HG03469 (cell line): ENCODE measurements around the gene MORC1.
"Not testable (repeated sequence)": the region's sequence is repeated elsewhere in the genome, so short reads cannot be mapped to it uniquely, and the experiment has no call there.

Experiments used
- ATAC-seq: cut with Tn5 transposase; IDR thresholded peaks from one replicate; pipeline ENCODE4 v1.9.1; 2021; ENCODE audit warnings: mild to moderate bottlenecking, moderate library complexity, moderate number of reproducible peaks; ENCODE audit not compliant: unreplicated experiment

Gene MORC1, protein sequence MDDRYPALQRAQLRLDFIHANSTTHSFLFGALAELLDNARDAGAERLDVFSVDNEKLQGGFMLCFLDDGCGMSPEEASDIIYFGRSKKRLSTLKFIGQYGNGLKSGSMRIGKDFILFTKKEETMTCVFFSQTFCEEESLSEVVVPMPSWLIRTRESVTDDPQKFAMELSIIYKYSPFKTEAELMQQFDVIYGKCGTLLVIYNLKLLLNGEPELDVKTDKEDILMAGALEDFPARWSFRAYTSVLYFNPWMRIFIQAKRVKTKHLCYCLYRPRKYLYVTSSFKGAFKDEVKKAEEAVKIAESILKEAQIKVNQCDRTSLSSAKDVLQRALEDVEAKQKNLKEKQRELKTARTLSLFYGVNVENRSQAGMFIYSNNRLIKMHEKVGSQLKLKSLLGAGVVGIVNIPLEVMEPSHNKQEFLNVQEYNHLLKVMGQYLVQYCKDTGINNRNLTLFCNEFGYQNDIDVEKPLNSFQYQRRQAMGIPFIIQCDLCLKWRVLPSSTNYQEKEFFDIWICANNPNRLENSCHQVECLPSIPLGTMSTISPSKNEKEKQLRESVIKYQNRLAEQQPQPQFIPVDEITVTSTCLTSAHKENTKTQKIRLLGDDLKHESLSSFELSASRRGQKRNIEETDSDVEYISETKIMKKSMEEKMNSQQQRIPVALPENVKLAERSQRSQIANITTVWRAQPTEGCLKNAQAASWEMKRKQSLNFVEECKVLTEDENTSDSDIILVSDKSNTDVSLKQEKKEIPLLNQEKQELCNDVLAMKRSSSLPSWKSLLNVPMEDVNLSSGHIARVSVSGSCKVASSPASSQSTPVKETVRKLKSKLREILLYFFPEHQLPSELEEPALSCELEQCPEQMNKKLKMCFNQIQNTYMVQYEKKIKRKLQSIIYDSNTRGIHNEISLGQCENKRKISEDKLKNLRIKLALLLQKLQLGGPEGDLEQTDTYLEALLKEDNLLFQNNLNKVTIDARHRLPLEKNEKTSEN

DNA sequence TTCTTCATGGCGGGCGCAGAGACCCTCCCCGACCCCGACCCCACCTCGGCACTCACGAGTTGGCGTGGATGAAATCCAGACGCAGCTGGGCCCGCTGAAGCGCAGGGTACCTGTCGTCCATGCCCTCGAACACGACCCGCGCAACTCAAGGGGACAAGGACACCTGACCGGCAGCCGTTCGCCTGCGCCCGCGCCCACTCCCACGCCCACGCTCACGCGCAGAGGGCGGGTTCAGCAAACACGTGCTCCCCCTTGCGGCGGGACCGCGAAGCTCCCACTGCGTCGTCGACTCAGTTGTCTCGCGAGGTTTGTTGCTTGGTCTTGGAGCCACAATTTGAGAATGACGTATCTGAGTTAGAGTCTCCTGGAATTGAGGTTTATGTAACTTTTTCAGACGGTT is at the start of gene MORC1:
TSS of gene MORC1 (minus strand) at position 196 of the 400 bp plus-strand sequence. CDS start at position 121, 75 bp downstream.
- no peak for ATAC-seq

DNA sequence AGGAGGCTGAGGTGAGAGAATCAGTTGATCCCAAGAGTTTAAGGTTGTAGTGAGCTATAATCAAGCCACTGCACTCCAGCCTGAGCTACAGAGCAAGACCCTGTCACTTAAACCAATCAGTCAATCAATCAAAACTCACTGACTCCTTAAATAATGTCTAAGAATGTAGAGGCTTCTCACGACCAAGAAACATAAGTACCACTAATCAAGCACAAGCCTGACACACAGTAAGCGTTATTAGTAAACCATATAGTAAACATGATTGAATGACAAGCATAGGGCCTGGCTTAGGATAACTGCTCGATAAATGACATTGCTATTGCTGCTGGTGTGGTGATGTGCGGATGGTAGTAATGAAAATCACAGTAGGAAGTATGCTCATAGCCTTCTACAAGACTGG is 48.0 kb upstream of the MORC1 start:
- ATAC-seq = no peak

DNA sequence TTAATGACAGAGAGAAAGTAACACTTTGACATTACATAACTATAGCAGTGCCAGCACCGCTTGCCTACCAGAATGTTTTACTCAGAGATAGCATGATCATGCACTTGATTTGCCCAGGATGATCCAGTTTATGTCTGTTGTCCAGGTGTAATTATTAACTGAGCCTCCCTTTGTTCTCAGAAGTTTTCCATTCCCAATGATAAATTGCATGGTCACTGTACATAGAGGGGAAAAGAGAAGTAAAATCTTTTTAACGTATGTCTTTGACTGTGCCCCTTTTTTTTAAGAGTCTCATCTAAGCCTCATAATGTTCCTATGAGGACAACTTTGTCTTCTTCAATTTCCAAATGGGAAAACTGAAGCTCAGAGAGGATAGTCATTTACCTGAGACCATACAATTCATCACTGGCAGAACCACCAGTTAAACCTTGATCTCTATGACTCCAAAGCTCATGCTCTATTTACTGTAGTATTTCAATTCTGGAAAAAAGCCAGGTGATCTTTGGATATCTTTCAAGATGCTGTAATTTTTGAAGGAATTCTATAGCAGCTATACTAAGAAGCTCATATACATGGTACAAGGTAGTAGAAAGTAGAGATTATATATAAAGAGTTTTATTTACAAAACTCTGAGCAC is 43.7 kb upstream of the MORC1 start:
- no peak for ATAC-seq

DNA sequence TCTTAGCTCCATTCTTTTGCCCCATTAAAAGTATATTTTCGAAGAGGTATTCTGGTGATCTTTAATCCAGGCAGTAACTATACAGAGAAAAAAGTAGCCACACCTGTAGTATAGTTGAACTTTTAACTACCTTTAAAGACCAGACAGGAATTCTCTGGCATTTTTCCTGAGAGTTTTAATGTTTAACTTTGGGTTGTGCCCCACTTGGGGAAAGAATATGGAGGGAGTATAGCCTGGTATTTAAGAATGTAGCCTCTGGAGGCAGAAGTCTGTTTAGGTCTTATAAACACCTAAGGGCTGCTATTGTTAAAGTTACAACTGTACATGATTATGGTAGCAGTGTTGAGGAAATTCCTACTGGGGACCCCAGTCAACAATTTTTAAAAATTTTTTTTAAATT is 37.9 kb upstream of the MORC1 start:
- ATAC-seq = no peak

DNA sequence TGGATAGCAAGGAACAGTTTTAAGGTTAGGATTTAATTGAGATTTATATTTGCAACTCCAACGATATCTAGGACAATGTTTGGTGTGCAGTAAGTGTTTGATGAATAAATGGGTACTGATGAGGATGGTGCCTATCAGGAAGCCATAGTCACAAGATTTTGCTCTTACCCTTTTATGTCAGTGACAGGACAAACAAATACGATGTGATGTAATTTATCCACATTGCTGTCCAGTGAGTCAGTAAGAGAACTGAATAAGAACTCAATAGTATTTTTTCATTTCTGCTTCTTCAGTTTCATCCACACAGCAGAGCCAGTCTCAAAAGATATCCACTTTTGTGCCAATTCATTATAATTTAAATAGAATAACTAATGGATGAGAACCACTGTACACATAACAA is 37.0 kb upstream of the MORC1 start:
- ATAC-seq = no peak

DNA sequence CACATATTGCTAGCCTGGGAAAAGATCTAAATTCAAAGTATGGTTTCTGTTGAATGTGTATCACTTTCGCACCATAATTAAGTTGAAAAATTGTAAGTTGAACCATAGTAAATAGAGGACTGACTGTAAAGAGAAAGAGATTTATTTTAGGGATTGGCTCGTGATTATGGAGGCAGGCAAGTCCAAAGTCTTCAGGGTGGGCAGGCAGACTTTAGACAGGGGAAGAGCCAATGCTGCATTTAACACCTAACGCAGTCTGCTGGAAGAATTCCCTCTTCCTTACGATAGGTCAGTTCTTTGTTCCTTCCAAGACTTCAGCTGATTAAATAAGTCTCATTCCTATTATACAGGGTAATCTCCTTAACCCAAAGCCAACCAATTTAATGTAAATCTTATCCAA is 34.4 kb upstream of the MORC1 start:
- no peak for ATAC-seq

DNA sequence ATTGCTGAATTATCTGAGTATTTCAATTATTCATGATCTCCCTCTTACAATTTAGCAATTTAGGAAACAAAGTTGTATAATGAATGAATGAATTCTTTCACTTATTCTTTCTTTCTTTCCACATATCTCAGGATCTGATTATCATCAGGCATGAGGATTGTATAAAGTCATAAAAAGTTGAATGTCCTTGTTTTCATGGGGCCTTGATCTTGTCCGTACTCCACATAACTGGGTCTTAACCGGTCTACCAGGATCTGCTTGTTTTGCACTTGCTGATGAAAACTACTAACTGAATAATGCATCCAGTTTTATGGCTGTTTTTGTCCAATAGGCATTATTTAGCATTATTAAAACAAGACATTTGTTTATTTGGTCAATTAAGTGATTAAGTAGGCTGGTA is 31.1 kb upstream of the MORC1 start:
- no peak for ATAC-seq

DNA sequence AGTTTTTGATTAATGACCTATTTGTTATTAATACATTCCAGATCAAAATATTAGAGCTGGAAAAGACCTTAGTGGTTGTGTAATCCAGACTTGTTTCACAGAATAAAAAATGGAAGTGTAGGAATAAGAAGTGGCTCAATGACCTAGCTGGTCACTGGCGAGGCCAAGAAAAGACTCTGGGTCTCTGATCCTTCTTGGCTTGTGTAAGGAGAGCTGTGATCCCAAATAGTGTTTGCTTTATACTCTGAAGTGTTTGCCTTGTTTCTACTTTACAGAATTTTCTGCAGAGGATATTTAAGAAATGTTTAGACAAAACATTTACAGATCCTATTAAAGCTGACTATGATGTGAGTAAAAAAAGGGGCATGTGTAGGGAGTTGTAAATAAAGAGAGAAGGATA is 25.7 kb upstream of the MORC1 start:
- ATAC-seq = no peak

DNA sequence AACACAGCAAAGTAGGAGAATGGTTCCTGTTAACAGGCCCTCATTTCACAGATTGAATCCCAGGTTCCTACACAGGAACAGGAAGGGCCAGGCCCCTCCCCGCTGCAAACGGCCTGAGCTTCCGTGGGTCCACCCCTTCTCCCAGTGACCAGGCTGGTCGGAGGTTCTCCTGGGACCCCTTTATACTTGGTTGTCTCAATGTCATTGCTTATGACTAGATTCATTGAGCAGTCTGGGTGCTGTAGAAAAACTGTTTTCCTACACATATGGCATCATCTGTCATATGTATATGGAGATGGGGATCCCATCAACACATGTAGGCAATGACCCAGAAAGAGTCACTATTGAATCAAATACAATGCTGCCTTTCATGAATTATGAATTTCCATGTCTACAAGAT is 22.4 kb upstream of the MORC1 start:
- ATAC-seq = no peak

DNA sequence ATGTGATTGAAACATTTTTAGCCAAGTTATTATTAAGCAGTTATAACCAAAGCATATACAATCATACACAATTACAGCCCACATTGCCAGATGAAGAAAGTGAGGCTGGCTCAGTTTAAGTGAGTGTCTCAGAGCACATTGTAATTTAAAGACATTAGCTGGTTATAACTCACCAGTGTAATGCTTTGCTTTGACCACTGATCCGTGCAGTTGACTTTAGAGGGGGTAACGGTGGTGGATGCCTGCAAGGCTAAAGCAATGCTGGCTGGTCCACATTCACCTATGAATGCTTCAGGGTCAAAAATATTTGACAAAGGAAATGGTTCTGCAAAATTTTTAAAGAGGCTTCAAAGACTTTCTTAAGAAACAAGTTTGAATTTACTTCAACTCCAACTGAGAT is 19.8 kb upstream of the MORC1 start:
- ATAC-seq = no peak

DNA sequence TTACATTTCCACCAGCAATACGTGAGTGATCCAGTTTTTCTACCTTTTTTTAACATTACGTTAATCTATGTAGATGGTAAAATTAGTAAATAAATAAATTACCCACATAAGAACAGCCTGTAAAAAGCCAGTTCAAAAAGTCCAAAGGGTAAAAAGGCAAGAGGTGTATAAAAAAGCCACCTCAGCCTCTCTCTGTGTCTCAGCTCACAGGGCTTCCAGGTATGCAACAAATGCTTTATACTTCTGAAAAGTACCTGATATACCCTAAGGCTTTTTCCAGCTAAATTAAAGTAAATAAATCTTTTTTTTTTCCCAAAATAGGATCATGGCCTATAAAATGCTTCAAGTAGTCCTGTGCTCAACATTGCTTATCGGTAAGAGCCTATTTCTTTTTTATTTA is 18.6 kb upstream of the MORC1 start, which contains the start of gene C3orf85:
TSS of gene C3orf85 (plus strand) at position 197 of the 400 bp plus-strand sequence. CDS start at position 326, 129 bp downstream.
- no peak for ATAC-seq

DNA sequence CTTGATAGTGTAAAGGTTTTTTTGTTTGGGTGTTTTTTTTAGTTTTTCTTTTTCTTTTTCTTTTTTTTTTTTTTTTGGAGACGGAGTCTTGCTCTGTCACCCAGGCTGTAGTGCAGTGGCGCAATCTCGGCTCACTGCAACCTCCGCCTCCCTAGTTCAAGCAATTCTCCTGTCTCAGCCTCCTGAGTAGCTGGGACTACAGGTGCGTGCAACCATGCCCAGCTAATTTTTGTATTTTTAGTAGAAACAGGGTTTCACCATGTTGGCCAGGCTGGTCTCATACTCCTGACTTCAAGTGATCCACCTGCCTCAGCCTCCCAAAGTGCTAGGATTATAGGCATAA is 15.5 kb upstream of the MORC1 start:
- ATAC-seq = not testable (repeated sequence)

DNA sequence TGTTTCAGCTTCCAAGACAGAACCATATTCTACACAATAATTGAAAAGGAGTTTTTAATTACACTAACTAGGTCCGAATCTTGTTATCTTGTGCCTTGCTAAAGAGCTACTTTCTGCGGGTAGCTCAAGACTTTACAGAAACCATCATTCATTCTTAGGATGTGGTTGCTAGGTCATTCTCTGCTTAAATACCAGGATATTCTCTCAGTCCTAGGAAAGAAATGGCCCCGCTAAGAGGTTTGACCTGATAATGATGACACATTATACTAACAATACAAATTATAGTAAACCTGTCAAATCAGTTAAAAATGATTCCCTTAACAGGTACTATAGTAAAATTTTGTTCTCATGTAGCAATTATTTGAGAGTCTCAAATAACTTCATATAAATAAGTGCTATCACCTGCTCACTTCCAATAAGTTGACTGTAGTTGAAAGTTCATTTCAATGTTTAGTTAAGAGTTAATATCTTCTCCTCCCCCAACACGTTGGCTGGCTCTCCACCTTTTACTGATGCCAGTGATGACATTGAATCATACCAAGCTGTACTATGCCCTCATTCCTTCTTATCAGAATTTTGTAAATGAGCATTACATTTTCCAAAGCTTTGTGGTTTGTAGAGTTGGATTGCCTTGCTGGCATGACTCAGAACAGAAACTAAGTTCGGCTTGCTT is 15.0 kb upstream of the MORC1 start:
- ATAC-seq = no peak

DNA sequence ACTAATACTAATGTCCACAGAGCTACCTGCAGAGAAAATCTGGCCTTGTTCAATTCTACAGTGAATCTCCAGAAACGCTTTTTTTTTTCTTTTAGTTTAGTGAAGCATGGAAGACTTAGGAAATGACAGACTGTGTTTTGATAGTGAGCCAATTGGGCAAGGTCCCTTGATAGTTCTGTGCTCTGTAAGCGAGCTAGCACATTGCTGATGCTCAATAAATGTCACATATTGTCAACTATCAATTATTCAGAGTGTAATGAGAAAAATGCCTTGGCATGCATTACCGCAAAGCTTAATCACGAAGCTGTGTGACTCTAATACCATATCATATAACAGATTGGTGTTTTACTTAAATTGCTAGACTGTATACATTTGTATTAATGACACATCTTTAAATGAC is 13.3 kb upstream of the MORC1 start:
- no peak for ATAC-seq

DNA sequence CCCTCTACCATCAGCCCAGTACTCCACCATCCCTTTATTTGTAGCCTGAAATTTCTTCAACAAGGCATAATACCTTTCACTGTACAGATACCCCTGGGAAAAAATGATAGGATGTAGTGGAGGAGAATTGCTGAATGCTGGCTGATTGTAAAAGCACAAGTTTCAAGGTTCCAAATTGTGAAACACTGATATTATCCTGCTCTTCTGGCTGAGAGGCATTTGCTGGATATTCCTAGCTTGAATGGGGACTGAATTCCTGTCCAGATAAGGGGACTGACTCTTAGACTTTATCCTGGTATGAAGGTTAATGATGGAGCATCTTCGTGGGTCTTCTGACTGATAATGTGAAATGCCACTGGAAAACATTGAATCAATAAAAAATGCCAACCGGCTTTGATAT is 9.6 kb upstream of the MORC1 start:
- ATAC-seq = no peak

DNA sequence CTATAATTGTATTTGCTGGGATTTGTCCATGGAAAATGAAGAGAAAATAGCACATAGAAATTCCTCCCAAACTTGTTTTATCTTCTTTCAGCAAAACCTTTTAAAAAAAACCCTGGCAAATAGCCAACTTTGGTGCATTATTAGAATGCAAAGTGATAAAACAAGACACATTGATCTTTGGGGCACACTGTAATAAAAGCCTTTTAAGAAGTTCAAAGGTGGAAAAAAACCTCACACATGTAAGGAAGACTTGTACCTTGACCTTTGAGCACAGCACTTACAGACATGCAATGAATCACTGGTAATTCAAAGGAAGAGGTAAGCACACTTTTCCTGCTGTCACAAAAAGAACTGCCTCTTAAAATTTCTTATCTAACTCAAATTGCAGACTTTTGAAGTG is 8.0 kb upstream of the MORC1 start:
- no peak for ATAC-seq

DNA sequence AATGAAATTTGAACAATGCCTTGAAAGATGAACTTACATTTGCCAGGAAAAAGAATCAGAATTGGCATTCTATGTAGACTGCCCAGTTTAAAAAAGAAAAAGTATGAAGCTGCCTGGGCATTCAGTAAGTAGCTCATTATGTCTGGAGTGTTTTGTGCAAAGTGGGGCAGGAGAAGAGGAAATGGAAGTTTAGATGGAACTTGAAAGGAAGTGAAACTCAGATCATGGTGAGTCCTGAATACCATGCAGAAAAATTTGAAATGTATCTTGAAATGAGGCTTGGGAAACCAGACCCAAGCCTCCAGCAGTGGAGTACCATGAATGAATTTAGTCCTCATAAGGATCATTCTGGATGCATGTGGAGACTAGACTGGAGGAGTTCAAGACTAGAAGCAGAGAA is 4.8 kb upstream of the MORC1 start:
- ATAC-seq = no peak

DNA sequence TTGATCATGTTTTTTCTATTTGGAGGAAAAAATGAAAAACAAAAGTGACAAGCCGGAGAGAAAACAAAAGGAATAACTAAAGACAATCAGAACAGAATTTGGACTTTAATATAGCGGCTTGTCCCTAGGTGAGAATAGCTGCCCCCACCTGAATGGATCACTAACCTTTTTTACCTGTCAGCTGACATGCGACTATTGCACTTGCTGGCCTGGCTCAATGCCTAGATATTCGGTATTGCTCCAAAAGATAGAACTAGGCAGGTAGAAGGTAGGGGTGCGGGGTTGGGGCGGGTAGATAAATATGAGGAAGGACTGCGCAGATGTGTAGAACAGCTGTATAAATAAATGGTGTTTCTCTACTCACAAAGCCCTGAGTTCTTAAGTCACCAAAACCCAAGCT is 650 bp upstream of the MORC1 start:
- no peak for ATAC-seq

DNA sequence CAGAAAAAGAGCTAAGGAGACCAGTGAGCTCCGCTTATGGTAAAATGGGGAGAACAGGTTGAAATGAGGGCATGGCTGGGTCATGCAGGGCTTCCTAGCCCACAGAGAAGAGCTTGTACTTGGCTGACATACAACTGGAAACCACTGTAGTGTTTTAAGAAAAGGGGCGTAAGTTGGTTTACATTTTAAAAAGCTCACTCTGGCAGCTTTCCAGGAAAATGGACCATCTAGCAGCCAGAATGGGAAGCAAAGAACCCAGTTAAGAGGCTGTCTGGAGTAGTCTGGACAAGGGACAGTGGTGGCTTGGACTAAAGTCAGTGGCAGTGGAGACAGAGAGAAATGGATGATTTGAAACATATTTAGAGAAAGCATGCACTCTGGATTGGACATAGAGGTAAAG is 1.9 kb downstream of the MORC1 start:
- no peak for ATAC-seq

DNA sequence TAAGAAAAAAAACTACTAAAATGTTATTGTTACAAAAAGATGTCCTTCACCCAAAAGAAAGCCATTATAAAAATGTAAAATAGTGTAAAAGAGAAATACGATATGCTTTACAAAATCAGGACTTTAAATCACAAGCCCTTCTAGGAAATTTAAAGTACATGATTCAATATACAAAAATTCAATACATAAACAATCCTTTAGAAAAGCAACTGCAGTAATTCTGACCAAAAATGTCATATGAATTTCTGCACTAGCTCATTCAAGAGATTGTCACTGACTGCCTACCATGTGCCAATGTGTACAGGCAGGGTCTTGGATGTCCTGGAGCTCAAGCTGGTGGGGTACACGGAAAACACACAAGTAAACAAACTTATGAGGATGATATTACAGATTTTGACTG is 2.5 kb downstream of the MORC1 start:
- ATAC-seq = no peak

DNA sequence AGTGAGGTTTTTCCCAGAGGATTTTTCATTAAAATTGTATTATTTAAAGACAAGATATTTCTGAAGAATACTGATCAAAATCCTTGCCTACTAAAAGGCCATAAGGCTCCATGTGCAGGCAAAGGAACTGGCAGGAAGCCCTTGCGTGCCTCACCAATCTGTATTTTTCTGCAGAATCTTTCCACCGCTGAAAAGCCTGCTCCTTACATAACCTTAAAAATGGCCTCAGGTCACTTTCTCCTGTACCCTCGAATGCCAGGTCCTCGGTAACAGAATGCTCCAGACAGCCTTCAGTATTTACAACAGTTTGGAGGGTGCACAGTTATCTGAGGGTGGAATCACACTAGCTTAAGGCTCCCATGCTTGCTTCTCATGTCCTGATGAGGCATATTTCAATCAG is 3.2 kb downstream of the MORC1 start:
- no peak for ATAC-seq
